GM23338 (cell line): ENCODE data around the gene GNPTG. TPM values are rescaled to one million over a fixed set of nuclear protein-coding genes. Genes with fewer than 3 reads are reported as not detected.

Experiments used
- ATAC-seq: fragments of 200-7000 bp; cut with Tn5 transposase; 3 replicates; pipeline ENCODE4 v1.9.1; 2020
- DNase-seq: peaks from one replicate; pipeline ENCODE4 v3.0.0-alpha.2; 2015; ENCODE audit warnings: low spot score
- H2AFZ ChIP-seq: fragments of 200-600 bp; sonication (generic); 2 replicates; pipeline ENCODE4 v1.8.0; 2016; ENCODE audit warnings: antibody characterized with exemption, mild to moderate bottlenecking, moderate library complexity
- H3F3A ChIP-seq: fragments of 200-600 bp; sonication (generic); replicated peaks from 2 replicates; pipeline ENCODE4 v1.8.0; 2017; ENCODE audit warnings: antibody characterized with exemption, mixed run types, low read depth
- H3K27ac ChIP-seq: fragments of 200-600 bp; sonication (generic); 2 replicates; pipeline ENCODE4 v1.6.1; 2016; ENCODE audit warnings: low read depth
- H3K27me3 ChIP-seq: fragments of 200-600 bp; sonication (generic); 2 replicates; pipeline ENCODE4 v1.8.0; 2016; ENCODE audit warnings: mild to moderate bottlenecking, mixed run types, moderate library complexity; ENCODE audit not compliant: insufficient read depth
- H3K36me3 ChIP-seq: fragments of 200-600 bp; sonication (generic); 2 replicates; pipeline ENCODE4 v1.8.0; 2016; ENCODE audit warnings: mild to moderate bottlenecking; ENCODE audit not compliant: insufficient read depth
- H3K4me1 ChIP-seq: fragments of 200-600 bp; sonication (generic); 2 replicates; pipeline ENCODE4 v1.8.0; 2016; ENCODE audit warnings: mild to moderate bottlenecking, moderate library complexity; ENCODE audit not compliant: insufficient read depth
- H3K4me2 ChIP-seq: fragments of 200-600 bp; sonication (generic); 2 replicates; pipeline ENCODE4 v1.7.1; 2017; ENCODE audit warnings: mixed run types
- H3K4me3 ChIP-seq: fragments of 200-600 bp; sonication (generic); 2 replicates; pipeline ENCODE4 v1.6.1; 2016; ENCODE audit warnings: mixed run types
- H3K79me2 ChIP-seq: fragments of 200-600 bp; sonication (generic); replicated peaks from 2 replicates; pipeline ENCODE4 v1.8.0; 2017; ENCODE audit warnings: mild to moderate bottlenecking; ENCODE audit not compliant: insufficient read depth
- H3K9me2 ChIP-seq: fragments of 200-600 bp; sonication (generic); 2 replicates; pipeline ENCODE4 v1.8.0; 2017; ENCODE audit not compliant: insufficient read depth
- H4K20me1 ChIP-seq: fragments of 200-600 bp; sonication (generic); replicated peaks from 2 replicates; pipeline ENCODE4 v1.8.0; 2017; ENCODE audit warnings: mild to moderate bottlenecking; ENCODE audit not compliant: insufficient read depth
- H3K27ac Mint-ChIP-seq: 2 replicates; pipeline ENCODE4 v1.8.0; 2020; ENCODE audit warnings: inconsistent platforms, mild to moderate bottlenecking, moderate library complexity, mixed read lengths
- H3K27me3 Mint-ChIP-seq: 3 replicates; pipeline ENCODE4 v1.8.0; 2022; ENCODE audit warnings: low read depth, mild to moderate bottlenecking, moderate library complexity, mixed read lengths, inconsistent platforms; ENCODE audit not compliant: insufficient read depth, poor library complexity
- H3K36me3 Mint-ChIP-seq: 3 replicates; pipeline ENCODE4 v1.8.0; 2021; ENCODE audit warnings: low read depth, mild to moderate bottlenecking, inconsistent platforms, moderate library complexity, mixed read lengths
- H3K4me1 Mint-ChIP-seq: 3 replicates; pipeline ENCODE4 v1.8.0; 2020; ENCODE audit warnings: mild to moderate bottlenecking, inconsistent platforms, mixed read lengths
- H3K4me3 Mint-ChIP-seq: 3 replicates; pipeline ENCODE4 v1.8.0; 2021; ENCODE audit warnings: moderate library complexity, mild to moderate bottlenecking, inconsistent platforms, mixed read lengths
- H3K9me3 Mint-ChIP-seq: 3 replicates; pipeline ENCODE4 v1.8.0; 2020; ENCODE audit warnings: moderate library complexity, mild to moderate bottlenecking, inconsistent platforms, mixed read lengths
- CREB1 ChIP-seq: fragments of 250-450 bp; sonication (Bioruptor Pico); IDR thresholded peaks from 2 replicates; pipeline ENCODE4 v1.5.0; 2020; ENCODE audit warnings: low read depth, mild to moderate bottlenecking, moderate library complexity
- CTCF ChIP-seq, 2 experiments: fragments of 200-600 bp in 1 of 2; sonication (generic) in 1 of 2; conservative IDR thresholded peaks; 2 replicates each; pipeline versions ENCODE4 v1.5.1 to v1.6.1; 2016 to 2017; ENCODE audit warnings: antibody characterized with exemption in 2 of 2, low read depth in 2 of 2, mild to moderate bottlenecking in 2 of 2, moderate library complexity in 1 of 2
- EZH2 ChIP-seq: fragments of 200-600 bp; sonication (generic); IDR thresholded peaks from one replicate; pipeline ENCODE4 v1.8.0; 2017; ENCODE audit warnings: antibody characterized with exemption, mild to moderate bottlenecking, low read depth; ENCODE audit not compliant: unreplicated experiment
- EZH2phosphoT487 ChIP-seq: fragments of 200-600 bp; sonication (generic); IDR thresholded peaks from one replicate; pipeline ENCODE4 v1.8.1; 2018; ENCODE audit warnings: antibody characterized with exemption; ENCODE audit not compliant: unreplicated experiment
- JUNB ChIP-seq: IDR thresholded peaks from one replicate; pipeline ENCODE4 v1.6.1; 2016; ENCODE audit warnings: antibody characterized with exemption; ENCODE audit not compliant: unreplicated experiment
- NANOG ChIP-seq: IDR thresholded peaks from 2 replicates; pipeline ENCODE4 v1.6.1; 2016; ENCODE audit warnings: antibody characterized with exemption, borderline replicate concordance
- POLR2AphosphoS5 ChIP-seq: IDR thresholded peaks from 2 replicates; pipeline ENCODE4 v1.6.1; 2016; ENCODE audit warnings: antibody characterized with exemption, low read depth
- REST ChIP-seq: IDR thresholded peaks from one replicate; pipeline ENCODE4 v1.6.1; 2018; ENCODE audit warnings: antibody characterized with exemption; ENCODE audit not compliant: unreplicated experiment
- STAT1 ChIP-seq: IDR thresholded peaks from one replicate; pipeline ENCODE4 v1.6.1; 2016; ENCODE audit warnings: antibody characterized with exemption; ENCODE audit not compliant: unreplicated experiment
- ZNF114 ChIP-seq: fragments of 250-450 bp; sonication (Bioruptor Pico); IDR thresholded peaks from 2 replicates; pipeline ENCODE4 v1.5.0; 2020; ENCODE audit warnings: mild to moderate bottlenecking, moderate library complexity
- ZNF331 ChIP-seq: fragments of 250-450 bp; sonication (Bioruptor Pico); IDR thresholded peaks from 2 replicates; pipeline ENCODE4 v1.5.0; 2020; ENCODE audit warnings: low read depth, mild to moderate bottlenecking, moderate library complexity
- polyA plus RNA-seq: library from polyadenylated mRNA; unstranded; fragments of >200 nt; fragmentation: Nextera tagmentation; extraction: Ambion mirVana; gene quantifications from 2 replicates; pipeline ENCODE4 v1.2.1, GENCODE V29; 2016
- total RNA-seq: library from RNA; depleted of rRNA; stranded (reverse); fragments of >200 nt; shearing (Covaris generic); gene quantifications from 2 replicates; pipeline ENCODE4 v1.2.3, GENCODE V29; 2014
- TF ChIP-seq, protein P1 (sequence below): IDR thresholded peaks from 2 replicates; pipeline ENCODE4 v1.6.1; 2016; ENCODE audit warnings: antibody characterized with exemption
- TF ChIP-seq, protein P2 (sequence below): fragments of 250-450 bp; sonication (Bioruptor Pico); IDR thresholded peaks from 2 replicates; pipeline ENCODE4 v1.5.0; 2020; ENCODE audit warnings: mild to moderate bottlenecking, moderate library complexity

GNPTG gene
- total and polyA plus RNA-seq, 2 experiments from 2014 or later = 23.3 to 41.0 TPM

GRCh38 chr16:1318268-1318545 is 33.5 kb upstream of the GNPTG start:
- Histone ChIP-seq H3F3A (0 out of 2 replicates have a peak, but pooled peaks cover 8% of the 10 kb centered on the region), H3K9me2 (no peaks in the 10 kb centered on the region), H3K4me3 (no peak overlapping the region), H3K4me2 (no peak overlapping the region), H3K27ac (no peak overlapping the region), H3K79me2 (peaks cover 63% of the 10 kb centered on the region), H3K4me1 (no peaks in the 10 kb centered on the region), H4K20me1 (peaks cover 23% of the 10 kb centered on the region), H2AFZ (no peak overlapping the region), H3K36me3 (peaks cover 40% of the 10 kb centered on the region), H3K27me3 (no peaks in the 10 kb centered on the region)
- Mint-ChIP-seq H3K9me3 (no peaks in the 10 kb centered on the region), H3K27ac (no peak overlapping the region), H3K4me3 (no peak overlapping the region), H3K27me3 (peaks cover 13% of the 10 kb centered on the region), H3K36me3 (peaks cover 87% of the 10 kb centered on the region), H3K4me1 (no peaks in the 10 kb centered on the region)
- no peak for TF ChIP-seq CREB1
- TF ChIP-seq ZNF331 (CRISPR knock-in tag) = no peak
- no peak for TF ChIP-seq NANOG
- no peak for TF ChIP-seq EZH2
- no peak for TF ChIP-seq CTCF (conservative IDR thresholded peaks at IDR 0.05; ENCODE audit: low read depth in 2 of 2)
- TF ChIP-seq ZNF114 (CRISPR knock-in tag) = no peak
- no peak for TF ChIP-seq REST
- TF ChIP-seq, protein P1, sequence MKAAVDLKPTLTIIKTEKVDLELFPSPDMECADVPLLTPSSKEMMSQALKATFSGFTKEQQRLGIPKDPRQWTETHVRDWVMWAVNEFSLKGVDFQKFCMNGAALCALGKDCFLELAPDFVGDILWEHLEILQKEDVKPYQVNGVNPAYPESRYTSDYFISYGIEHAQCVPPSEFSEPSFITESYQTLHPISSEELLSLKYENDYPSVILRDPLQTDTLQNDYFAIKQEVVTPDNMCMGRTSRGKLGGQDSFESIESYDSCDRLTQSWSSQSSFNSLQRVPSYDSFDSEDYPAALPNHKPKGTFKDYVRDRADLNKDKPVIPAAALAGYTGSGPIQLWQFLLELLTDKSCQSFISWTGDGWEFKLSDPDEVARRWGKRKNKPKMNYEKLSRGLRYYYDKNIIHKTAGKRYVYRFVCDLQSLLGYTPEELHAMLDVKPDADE = no peak
- no peak for TF ChIP-seq JUNB
- no peak for TF ChIP-seq POLR2AphosphoS5
- TF ChIP-seq STAT1 = no peak
- no peak for TF ChIP-seq EZH2phosphoT487
- TF ChIP-seq, protein P2, sequence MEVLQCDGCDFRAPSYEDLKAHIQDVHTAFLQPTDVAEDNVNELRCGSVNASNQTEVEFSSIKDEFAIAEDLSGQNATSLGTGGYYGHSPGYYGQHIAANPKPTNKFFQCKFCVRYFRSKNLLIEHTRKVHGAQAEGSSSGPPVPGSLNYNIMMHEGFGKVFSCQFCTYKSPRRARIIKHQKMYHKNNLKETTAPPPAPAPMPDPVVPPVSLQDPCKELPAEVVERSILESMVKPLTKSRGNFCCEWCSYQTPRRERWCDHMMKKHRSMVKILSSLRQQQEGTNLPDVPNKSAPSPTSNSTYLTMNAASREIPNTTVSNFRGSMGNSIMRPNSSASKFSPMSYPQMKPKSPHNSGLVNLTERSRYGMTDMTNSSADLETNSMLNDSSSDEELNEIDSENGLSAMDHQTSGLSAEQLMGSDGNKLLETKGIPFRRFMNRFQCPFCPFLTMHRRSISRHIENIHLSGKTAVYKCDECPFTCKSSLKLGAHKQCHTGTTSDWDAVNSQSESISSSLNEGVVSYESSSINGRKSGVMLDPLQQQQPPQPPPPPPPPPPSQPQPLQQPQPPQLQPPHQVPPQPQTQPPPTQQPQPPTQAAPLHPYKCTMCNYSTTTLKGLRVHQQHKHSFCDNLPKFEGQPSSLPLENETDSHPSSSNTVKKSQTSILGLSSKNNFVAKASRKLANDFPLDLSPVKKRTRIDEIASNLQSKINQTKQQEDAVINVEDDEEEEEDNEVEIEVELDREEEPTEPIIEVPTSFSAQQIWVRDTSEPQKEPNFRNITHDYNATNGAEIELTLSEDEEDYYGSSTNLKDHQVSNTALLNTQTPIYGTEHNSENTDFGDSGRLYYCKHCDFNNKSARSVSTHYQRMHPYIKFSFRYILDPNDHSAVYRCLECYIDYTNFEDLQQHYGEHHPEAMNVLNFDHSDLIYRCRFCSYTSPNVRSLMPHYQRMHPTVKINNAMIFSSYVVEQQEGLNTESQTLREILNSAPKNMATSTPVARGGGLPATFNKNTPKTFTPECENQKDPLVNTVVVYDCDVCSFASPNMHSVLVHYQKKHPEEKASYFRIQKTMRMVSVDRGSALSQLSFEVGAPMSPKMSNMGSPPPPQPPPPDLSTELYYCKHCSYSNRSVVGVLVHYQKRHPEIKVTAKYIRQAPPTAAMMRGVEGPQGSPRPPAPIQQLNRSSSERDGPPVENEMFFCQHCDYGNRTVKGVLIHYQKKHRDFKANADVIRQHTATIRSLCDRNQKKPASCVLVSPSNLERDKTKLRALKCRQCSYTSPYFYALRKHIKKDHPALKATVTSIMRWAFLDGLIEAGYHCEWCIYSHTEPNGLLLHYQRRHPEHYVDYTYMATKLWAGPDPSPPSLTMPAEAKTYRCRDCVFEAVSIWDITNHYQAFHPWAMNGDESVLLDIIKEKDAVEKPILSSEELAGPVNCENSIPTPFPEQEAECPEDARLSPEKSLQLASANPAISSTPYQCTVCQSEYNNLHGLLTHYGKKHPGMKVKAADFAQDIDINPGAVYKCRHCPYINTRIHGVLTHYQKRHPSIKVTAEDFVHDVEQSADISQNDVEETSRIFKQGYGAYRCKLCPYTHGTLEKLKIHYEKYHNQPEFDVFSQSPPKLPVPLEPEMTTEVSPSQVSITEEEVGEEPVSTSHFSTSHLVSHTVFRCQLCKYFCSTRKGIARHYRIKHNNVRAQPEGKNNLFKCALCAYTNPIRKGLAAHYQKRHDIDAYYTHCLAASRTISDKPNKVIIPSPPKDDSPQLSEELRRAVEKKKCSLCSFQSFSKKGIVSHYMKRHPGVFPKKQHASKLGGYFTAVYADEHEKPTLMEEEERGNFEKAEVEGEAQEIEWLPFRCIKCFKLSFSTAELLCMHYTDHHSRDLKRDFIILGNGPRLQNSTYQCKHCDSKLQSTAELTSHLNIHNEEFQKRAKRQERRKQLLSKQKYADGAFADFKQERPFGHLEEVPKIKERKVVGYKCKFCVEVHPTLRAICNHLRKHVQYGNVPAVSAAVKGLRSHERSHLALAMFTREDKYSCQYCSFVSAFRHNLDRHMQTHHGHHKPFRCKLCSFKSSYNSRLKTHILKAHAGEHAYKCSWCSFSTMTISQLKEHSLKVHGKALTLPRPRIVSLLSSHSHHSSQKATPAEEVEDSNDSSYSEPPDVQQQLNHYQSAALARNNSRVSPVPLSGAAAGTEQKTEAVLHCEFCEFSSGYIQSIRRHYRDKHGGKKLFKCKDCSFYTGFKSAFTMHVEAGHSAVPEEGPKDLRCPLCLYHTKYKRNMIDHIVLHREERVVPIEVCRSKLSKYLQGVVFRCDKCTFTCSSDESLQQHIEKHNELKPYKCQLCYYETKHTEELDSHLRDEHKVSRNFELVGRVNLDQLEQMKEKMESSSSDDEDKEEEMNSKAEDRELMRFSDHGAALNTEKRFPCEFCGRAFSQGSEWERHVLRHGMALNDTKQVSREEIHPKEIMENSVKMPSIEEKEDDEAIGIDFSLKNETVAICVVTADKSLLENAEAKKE (CRISPR knock-in tag) = no peak
- ATAC-seq (no peak), DNase-seq (no peak)
